Measurements from ENCODE around the gene FURIN. TPM values are rescaled to one million over a fixed set of nuclear protein-coding genes. Genes with fewer than 3 reads are reported as not detected.

The FURIN gene
- total RNA-seq, 1 donor from 2014 or later = 8.3 TPM

DNA sequence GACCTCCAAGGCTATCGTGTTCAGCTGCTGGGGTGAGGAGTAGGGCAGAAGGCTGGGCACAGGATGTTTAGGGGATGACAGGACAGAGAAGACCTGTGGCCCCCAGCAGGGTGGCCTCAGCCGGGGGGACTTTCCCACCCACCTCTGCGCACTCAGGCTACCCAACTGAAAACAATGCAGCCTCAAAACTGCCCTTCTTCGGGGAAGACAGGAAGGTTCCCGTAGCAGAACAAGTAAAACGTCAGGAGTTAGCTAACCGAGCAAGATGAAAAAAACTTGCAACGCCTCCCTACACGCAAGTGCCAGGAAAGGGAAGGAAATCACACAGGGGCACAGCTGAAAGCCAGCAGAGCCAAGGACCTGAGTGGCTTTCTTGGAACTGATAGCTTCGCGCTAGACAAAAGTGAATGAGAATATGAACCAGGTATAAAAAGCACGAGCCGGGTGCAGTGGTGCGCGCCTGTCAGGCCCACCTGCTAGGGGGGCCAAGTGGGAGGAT lies 38.4 kb upstream of the FURIN start:
- H3K79me2 ChIP-seq (ENCODE audit: low read depth) = no peaks in the 10 kb centered on the region
- H4K20me1 ChIP-seq (ENCODE audit: low read depth) = no peaks in the 10 kb centered on the region
- H2AFZ ChIP-seq (replicated peaks) = no peak overlapping the region
- no peak overlapping the region for H3K27ac ChIP-seq
- TF ChIP-seq EZH2phosphoT487 (IDR thresholded peaks at IDR 0.05) = no peak
- TF ChIP-seq, protein P1, sequence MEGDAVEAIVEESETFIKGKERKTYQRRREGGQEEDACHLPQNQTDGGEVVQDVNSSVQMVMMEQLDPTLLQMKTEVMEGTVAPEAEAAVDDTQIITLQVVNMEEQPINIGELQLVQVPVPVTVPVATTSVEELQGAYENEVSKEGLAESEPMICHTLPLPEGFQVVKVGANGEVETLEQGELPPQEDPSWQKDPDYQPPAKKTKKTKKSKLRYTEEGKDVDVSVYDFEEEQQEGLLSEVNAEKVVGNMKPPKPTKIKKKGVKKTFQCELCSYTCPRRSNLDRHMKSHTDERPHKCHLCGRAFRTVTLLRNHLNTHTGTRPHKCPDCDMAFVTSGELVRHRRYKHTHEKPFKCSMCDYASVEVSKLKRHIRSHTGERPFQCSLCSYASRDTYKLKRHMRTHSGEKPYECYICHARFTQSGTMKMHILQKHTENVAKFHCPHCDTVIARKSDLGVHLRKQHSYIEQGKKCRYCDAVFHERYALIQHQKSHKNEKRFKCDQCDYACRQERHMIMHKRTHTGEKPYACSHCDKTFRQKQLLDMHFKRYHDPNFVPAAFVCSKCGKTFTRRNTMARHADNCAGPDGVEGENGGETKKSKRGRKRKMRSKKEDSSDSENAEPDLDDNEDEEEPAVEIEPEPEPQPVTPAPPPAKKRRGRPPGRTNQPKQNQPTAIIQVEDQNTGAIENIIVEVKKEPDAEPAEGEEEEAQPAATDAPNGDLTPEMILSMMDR (IDR thresholded peaks at IDR 0.05) = no peak
- TF ChIP-seq EZH2 (IDR thresholded peaks at IDR 0.05) = no peak
- H3K9ac ChIP-seq = no peak overlapping the region
- no peak overlapping the region for H3K4me3 ChIP-seq
- Mint-ChIP-seq H3K27me3 (ENCODE audit: insufficient read depth, low read depth) (peaks cover 13% of the 10 kb centered on the region), H3K27ac (no peak overlapping the region), H3K9me3 (peaks cover 3% of the 10 kb centered on the region), H3K4me1 (peaks cover 12% of the 10 kb centered on the region), H3K4me3 (no peak overlapping the region), H3K36me3 (no peaks in the 10 kb centered on the region)
- no peaks in the 10 kb centered on the region for H3K4me1 ChIP-seq
- no peak for DNase-seq (ENCODE audit: low spot score)
- H3K27me3 ChIP-seq = no peaks in the 10 kb centered on the region
- H3K9me3 ChIP-seq (ENCODE audit: low read depth) = no peaks in the 10 kb centered on the region
- no peak overlapping the region for H3K4me2 ChIP-seq
- no peaks in the 10 kb centered on the region for H3K36me3 ChIP-seq
- no peaks in the 10 kb centered on the region for H3F3A ChIP-seq (ENCODE audit: low read depth)

DNA sequence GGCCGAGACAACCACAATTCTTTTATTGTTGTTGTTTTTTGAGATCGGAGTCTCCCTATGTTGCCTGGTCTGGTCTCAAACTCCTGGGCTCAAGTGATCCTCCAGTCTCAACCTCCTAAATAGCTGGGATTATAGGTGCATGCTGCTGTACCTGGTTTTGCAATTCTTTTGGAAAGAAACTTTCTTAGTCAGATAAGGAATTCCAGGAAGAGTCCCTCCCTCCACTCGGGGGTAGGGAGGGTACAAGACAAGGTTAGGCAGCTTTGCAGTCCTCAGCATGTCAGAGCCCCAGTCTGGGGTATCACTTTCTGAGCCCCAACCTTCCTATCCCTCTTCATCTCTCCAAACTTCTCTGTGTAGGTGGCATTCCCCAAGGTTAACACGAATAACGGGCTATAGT lies 33.8 kb upstream of the FURIN start:
- Histone ChIP-seq H3K9me3 (ENCODE audit: low read depth) (no peaks in the 10 kb centered on the region), H3K4me3 (no peak overlapping the region), H3K36me3 (no peaks in the 10 kb centered on the region), H3K4me2 (no peak overlapping the region), H3K9ac (no peak overlapping the region), H3K79me2 (ENCODE audit: low read depth) (no peaks in the 10 kb centered on the region), H3K27me3 (no peaks in the 10 kb centered on the region), H3K27ac (no peak overlapping the region), H3F3A (ENCODE audit: low read depth) (peaks cover 13% of the 10 kb centered on the region), H3K4me1 (peaks cover 9% of the 10 kb centered on the region), H4K20me1 (ENCODE audit: low read depth) (no peaks in the 10 kb centered on the region), H2AFZ (replicated peaks) (no peak overlapping the region)
- Mint-ChIP-seq H3K27me3 (ENCODE audit: insufficient read depth, low read depth) (peaks cover 4% of the 10 kb centered on the region), H3K4me1 (peaks cover 24% of the 10 kb centered on the region), H3K36me3 (no peaks in the 10 kb centered on the region), H3K27ac (peak overlapping the region; percentile 30), H3K9me3 (no peaks in the 10 kb centered on the region), H3K4me3 (no peak overlapping the region)
- DNase-seq (ENCODE audit: low spot score) = no peak
- TF ChIP-seq EZH2 (IDR thresholded peaks at IDR 0.05) (no peak), EZH2phosphoT487 (IDR thresholded peaks at IDR 0.05) (no peak)
- TF ChIP-seq, protein P1 (IDR thresholded peaks at IDR 0.05) = no peak

DNA sequence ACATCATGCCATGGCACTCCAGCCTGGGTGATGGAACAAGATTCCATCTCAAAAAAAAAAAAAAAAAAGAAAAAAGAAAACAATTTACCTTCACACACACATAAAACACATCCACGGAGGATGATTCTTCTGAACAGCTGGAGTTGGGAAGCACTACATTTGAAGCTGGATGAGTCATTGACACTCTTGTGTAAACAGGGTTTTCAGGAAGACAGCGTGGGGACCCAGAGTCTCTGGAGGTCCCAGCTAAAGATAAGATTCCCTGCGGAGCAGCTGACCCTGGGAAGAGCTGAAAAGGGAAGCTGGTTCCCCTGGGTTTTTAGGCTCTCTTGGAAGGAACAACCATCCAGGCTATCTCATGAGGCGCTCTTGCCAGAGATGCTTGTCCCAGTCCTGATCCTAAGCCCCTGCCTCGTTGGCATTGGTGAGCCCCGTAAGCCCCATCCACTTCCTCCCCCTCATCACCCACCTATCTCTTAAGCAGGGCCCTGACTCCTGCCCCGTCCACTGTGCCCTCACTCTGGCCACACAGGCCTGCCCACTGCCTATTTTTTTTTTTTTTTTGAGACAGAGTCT lies 32.0 kb upstream of the FURIN start:
- no peak overlapping the region for H2AFZ ChIP-seq (replicated peaks)
- DNase-seq (ENCODE audit: low spot score) = no peak

More for the DNA sequence above, 32.0 kb upstream of the FURIN start:
- Mint-ChIP-seq H3K27me3 (ENCODE audit: insufficient read depth, low read depth) (peaks cover 4% of the 10 kb centered on the region), H3K4me1 (peaks cover 34% of the 10 kb centered on the region), H3K27ac (no peak overlapping the region), H3K36me3 (no peaks in the 10 kb centered on the region), H3K4me3 (no peak overlapping the region), H3K9me3 (no peaks in the 10 kb centered on the region)
- no peaks in the 10 kb centered on the region for H3K9me3 ChIP-seq (ENCODE audit: low read depth)
- H3K79me2 ChIP-seq (ENCODE audit: low read depth) = no peaks in the 10 kb centered on the region
- no peaks in the 10 kb centered on the region for H3K36me3 ChIP-seq
- no peaks in the 10 kb centered on the region for H4K20me1 ChIP-seq (ENCODE audit: low read depth)
- H3K27me3 ChIP-seq = no peaks in the 10 kb centered on the region
- no peak overlapping the region for H3K4me3 ChIP-seq
- H3K27ac ChIP-seq = no peak overlapping the region
- peaks cover 30% of the 10 kb centered on the region for H3F3A ChIP-seq (ENCODE audit: low read depth)
- no peak overlapping the region for H3K4me2 ChIP-seq
- TF ChIP-seq EZH2 (IDR thresholded peaks at IDR 0.05) (no peak), EZH2phosphoT487 (IDR thresholded peaks at IDR 0.05) (no peak)
- TF ChIP-seq, protein P1 (IDR thresholded peaks at IDR 0.05) = no peak
- H3K9ac ChIP-seq = no peak overlapping the region
- H3K4me1 ChIP-seq = peaks cover 24% of the 10 kb centered on the region
